HFFc6 (cell line): ENCODE results near the gene HMCES. TPM values are rescaled to one million over a fixed set of nuclear protein-coding genes. Genes with fewer than 3 reads are reported as not detected.

Experiments
- DNase-seq: peaks from one replicate; pipeline ENCODE4 v3.0.0-alpha.2; 2018
- H3K27ac Mint-ChIP-seq: 2 replicates; pipeline ENCODE4 v1.8.0; 2020; ENCODE audit warnings: mild to moderate bottlenecking, mixed read lengths
- H3K27me3 Mint-ChIP-seq: 2 replicates; pipeline ENCODE4 v1.8.0; 2021; ENCODE audit warnings: mild to moderate bottlenecking, moderate library complexity, mixed read lengths; ENCODE audit not compliant: insufficient read depth
- H3K36me3 Mint-ChIP-seq: 2 replicates; pipeline ENCODE4 v1.8.0; 2021; ENCODE audit warnings: low read depth, mixed read lengths
- H3K4me1 Mint-ChIP-seq: 2 replicates; pipeline ENCODE4 v1.8.0; 2020; ENCODE audit warnings: low read depth, mixed read lengths
- H3K4me3 Mint-ChIP-seq: 2 replicates; pipeline ENCODE4 v1.8.0; 2020; ENCODE audit warnings: mild to moderate bottlenecking, moderate library complexity, mixed read lengths
- H3K9me3 Mint-ChIP-seq: 2 replicates; pipeline ENCODE4 v1.8.0; 2020; ENCODE audit warnings: mild to moderate bottlenecking, mixed read lengths
- CTCF ChIP-seq: fragments of 200-600 bp; sonication (generic); IDR thresholded peaks from 2 replicates; pipeline ENCODE4 v1.5.0; 2021; ENCODE audit warnings: antibody characterized with exemption, mild to moderate bottlenecking
- total RNA-seq, 6 experiments: library from RNA; stranded (reverse); fragmentation: NEBNext Ultra II Directional; extraction: Animal tissue kit (Norgen Biotek cat#: 25700); gene quantifications; 2 replicates in 1 of 6; 3 replicates in 5 of 6; pipeline ENCODE4 v1.2.3, GENCODE V29; 2021

HMCES gene
- total RNA-seq, 6 experiments from 2014 or later: 28.3 to 33.9 (median 31.4) TPM

GRCh38 chr3:129315223-129315997, 36.7 kb downstream of the HMCES start:
- H3K27me3 Mint-ChIP-seq: peaks cover 4% of the 10 kb centered on the region
- peak overlapping the region; percentile 92 for H3K4me3 Mint-ChIP-seq
- H3K9me3 Mint-ChIP-seq: no peaks in the 10 kb centered on the region
- H3K27ac Mint-ChIP-seq: peak overlapping the region; percentile 87
- TF ChIP-seq CTCF: no peak
- peaks cover 24% of the 10 kb centered on the region for H3K4me1 Mint-ChIP-seq
- DNase-seq: no peak
- H3K36me3 Mint-ChIP-seq: no peaks in the 10 kb centered on the region

GRCh38 chr3:129315998-129316247, 37.3 kb downstream of the HMCES start:
- no peak for TF ChIP-seq CTCF
- Mint-ChIP-seq H3K36me3 (no peaks in the 10 kb centered on the region), H3K27me3 (peaks cover 4% of the 10 kb centered on the region), H3K4me3 (peak overlapping the region; percentile 92), H3K9me3 (no peaks in the 10 kb centered on the region), H3K27ac (peak overlapping the region; percentile 42; the same call in 1 of the 2 replicates), H3K4me1 (peaks cover 24% of the 10 kb centered on the region)
- DNase-seq: no peak

GRCh38 chr3:129316248-129317013, 37.8 kb downstream of the HMCES start:
- peak overlapping the region; percentile 92 for H3K4me3 Mint-ChIP-seq
- peaks cover 4% of the 10 kb centered on the region for H3K27me3 Mint-ChIP-seq
- peaks cover 24% of the 10 kb centered on the region for H3K4me1 Mint-ChIP-seq

GRCh38 chr3:129317014-129317771, 38.5 kb downstream of the HMCES start:
- no peak overlapping the region for H3K27ac Mint-ChIP-seq
- no peaks in the 10 kb centered on the region; the same call in none of the 2 replicates for H3K27me3 Mint-ChIP-seq
- TF ChIP-seq CTCF: no peak
- no peaks in the 10 kb centered on the region for H3K36me3 Mint-ChIP-seq
- H3K4me1 Mint-ChIP-seq: peaks cover 18% of the 10 kb centered on the region
- no peak overlapping the region; the same call in 1 of the 2 replicates for H3K4me3 Mint-ChIP-seq
- H3K9me3 Mint-ChIP-seq: no peaks in the 10 kb centered on the region
- no peak for DNase-seq

More at GRCh38 chr3:129316248-129317013, 37.8 kb downstream of the HMCES start:
- peak; percentile 82 for DNase-seq
- TF ChIP-seq CTCF: peak; percentile 78
- Mint-ChIP-seq H3K36me3 (no peaks in the 10 kb centered on the region), H3K27ac (peak overlapping the region; percentile 42; the same call in 1 of the 2 replicates), H3K9me3 (no peaks in the 10 kb centered on the region)

- Mint-ChIP-seq H3K36me3 (no peaks in the 10 kb centered on the region), H3K9me3 (no peaks in the 10 kb centered on the region), H3K27me3 (no peaks in the 10 kb centered on the region; the same call in 1 of the 2 replicates), H3K4me3 (no peak overlapping the region), H3K27ac (no peak overlapping the region), H3K4me1 (peaks cover 12% of the 10 kb centered on the region)
- TF ChIP-seq CTCF: no peak
- no peak for DNase-seq
Measured at GRCh38 chr3:129317848-129318247, 39.2 kb downstream of the HMCES start.
